Thoracic aorta (tissue), 2 donors: ENCODE results near the gene ACADS. TPM values are rescaled to one million over a fixed set of nuclear protein-coding genes. Genes with fewer than 3 reads are reported as not detected.

Source experiments
- ATAC-seq: fragments of 150-250 bp; one replicate; pipeline ENCODE4 v1.8.0; 2017; ENCODE audit warnings: low read depth; ENCODE audit not compliant: insufficient number of reproducible peaks, low FRiP score
- DNase-seq: peaks from one replicate; pipeline ENCODE4 v3.0.0-alpha.2; 2020; ENCODE audit warnings: low spot score
- H3K27ac ChIP-seq, 2 donors: fragments of 200-600 bp; sonication (generic); 1 replicate in 1 of 2; 2 replicates in 1 of 2; pipeline ENCODE4 v1.5.1; 2016; ENCODE audit warnings: mild to moderate bottlenecking in 2 of 2, moderate library complexity in 2 of 2
- H3K27me3 ChIP-seq: fragments of 200-600 bp; sonication (generic); replicated peaks from 2 replicates; pipeline ENCODE4 v1.6.0; 2016; ENCODE audit warnings: mild to moderate bottlenecking; ENCODE audit not compliant: insufficient read depth
- H3K36me3 ChIP-seq: fragments of 200-600 bp; sonication (generic); one replicate; pipeline ENCODE4 v1.5.1; 2016
- H3K4me1 ChIP-seq, 2 donors: fragments of 200-600 bp; sonication (generic); 1 replicate in 1 of 2; 2 replicates in 1 of 2; pipeline versions ENCODE4 v1.5.1 to v1.6.0; 2016; ENCODE audit warnings: low read depth in 2 of 2, mild to moderate bottlenecking in 1 of 2; ENCODE audit not compliant: control insufficient read depth in 1 of 2
- H3K4me3 ChIP-seq: fragments of 200-600 bp; sonication (generic); 2 replicates; pipeline ENCODE4 v1.5.1; 2016; ENCODE audit warnings: mild to moderate bottlenecking
- H3K9me3 ChIP-seq: fragments of 200-600 bp; sonication (generic); 2 replicates; pipeline ENCODE4 v1.5.1; 2016
- CTCF ChIP-seq: fragments of 200-600 bp; sonication (generic); IDR thresholded peaks from one replicate; pipeline ENCODE4 v1.5.1; 2019; ENCODE audit warnings: antibody characterized with exemption
- total RNA-seq, 2 donors: library from RNA; depleted of rRNA; stranded (reverse); fragments of >200 nt; gene quantifications; one replicate each; pipeline versions ENCODE4 v1.1.0 to v1.2.3, GENCODE V29; 2016

Gene ACADS
- total RNA-seq, 2 donors from 2014 or later, result 18.3 to 19.6 TPM

- ATAC-seq (no peak), DNase-seq (no peak)
- Histone ChIP-seq H3K4me1 (peaks cover 2 to 8% of the 10 kb centered on the region in 2 donors), H3K27me3 (no peaks in the 10 kb centered on the region), H3K9me3 (peaks cover 4% of the 10 kb centered on the region), H3K36me3 (peaks cover 4% of the 10 kb centered on the region), H3K4me3 (no peak overlapping the region), H3K27ac (no peak overlapping the region)
- no peak for TF ChIP-seq CTCF
These were observed 34.1 kb downstream of the ACADS start for GRCh38 chr12:120759591-120760348.

GRCh38 chr12:120760349-120761254 lies 35.0 kb downstream of the ACADS start:
- DNase-seq (no peak), ATAC-seq (no peak)
- Histone ChIP-seq H3K27me3 (no peaks in the 10 kb centered on the region), H3K36me3 (peaks cover 8% of the 10 kb centered on the region), H3K27ac (no peak overlapping the region), H3K9me3 (no peaks in the 10 kb centered on the region), H3K4me3 (no peak overlapping the region), H3K4me1 (peaks cover 2 to 8% of the 10 kb centered on the region in 2 donors)
- TF ChIP-seq CTCF, result no peak

DNA sequence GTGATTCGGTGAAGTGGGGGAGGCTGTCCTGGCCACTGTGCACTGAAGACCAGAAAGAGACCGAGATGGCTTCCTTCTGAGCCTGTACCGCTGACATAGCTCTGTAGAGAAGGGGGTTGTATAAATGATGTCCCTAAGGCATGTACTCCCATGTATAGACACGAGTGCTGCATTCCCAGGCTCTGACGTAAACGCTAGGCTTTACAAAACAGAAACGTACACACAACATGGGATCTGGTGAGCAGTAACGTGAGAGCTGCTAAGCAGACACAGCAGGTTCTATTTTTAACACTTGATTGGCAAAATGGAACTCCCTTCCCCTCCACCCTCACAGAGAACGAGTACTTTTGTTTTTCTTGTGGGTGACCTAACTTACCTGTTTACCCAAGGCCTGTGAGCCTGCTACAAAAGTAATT lies 35.9 kb downstream of the ACADS start:
- Histone ChIP-seq H3K9me3 (no peaks in the 10 kb centered on the region), H3K27me3 (no peaks in the 10 kb centered on the region), H3K27ac (peak overlapping the region; percentile 15 to 33), H3K4me1 (peaks cover 2 to 8% of the 10 kb centered on the region in 2 donors), H3K4me3 (peak overlapping the region; percentile 9), H3K36me3 (peaks cover 15% of the 10 kb centered on the region)
- TF ChIP-seq CTCF, result no peak
- no peak for ATAC-seq
- DNase-seq, result no peak

DNA sequence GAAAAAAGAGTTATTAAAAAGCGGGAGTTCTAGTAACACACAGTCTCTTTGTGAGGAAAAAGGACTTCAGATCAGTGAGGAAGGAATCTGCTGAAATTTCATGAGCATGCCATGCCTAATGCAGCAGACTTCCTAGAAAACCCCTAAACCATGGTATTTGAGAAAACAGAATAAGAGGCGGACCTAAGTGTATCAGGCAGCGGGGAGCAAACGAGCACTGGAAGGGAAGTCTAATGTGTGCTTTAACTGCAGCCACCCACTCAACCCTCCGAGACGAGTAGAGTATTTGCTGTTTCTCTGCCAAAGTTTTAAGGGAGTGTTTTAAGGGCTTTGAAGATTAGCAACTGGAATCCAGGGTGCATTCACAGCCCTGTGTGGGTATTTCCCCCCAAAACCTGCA lies 36.5 kb downstream of the ACADS start:
- H3K27ac ChIP-seq, result peak overlapping the region; percentile 15 to 33
- peaks cover 21% of the 10 kb centered on the region for H3K36me3 ChIP-seq
- H3K27me3 ChIP-seq, result no peaks in the 10 kb centered on the region
- ATAC-seq, result no peak
- H3K4me3 ChIP-seq, result no peak overlapping the region
- DNase-seq, result no peak
- no peaks in the 10 kb centered on the region for H3K9me3 ChIP-seq
- no peak for TF ChIP-seq CTCF
- peaks cover 2 to 8% of the 10 kb centered on the region in 2 donors for H3K4me1 ChIP-seq

- TF ChIP-seq CTCF, result no peak
- no peak for ATAC-seq
- no peak for DNase-seq
- Histone ChIP-seq H3K9me3 (no peaks in the 10 kb centered on the region), H3K36me3 (peaks cover 32% of the 10 kb centered on the region), H3K4me1 (peaks cover 2 to 8% of the 10 kb centered on the region in 2 donors), H3K27ac (no peak overlapping the region), H3K27me3 (no peaks in the 10 kb centered on the region), H3K4me3 (no peak overlapping the region)
These were observed 37.6 kb downstream of the ACADS start for GRCh38 chr12:120763250-120763649.
